GM23248 (cell line): Measurements from ENCODE around the gene TTC17.

Source experiments
- EZH2 ChIP-seq: fragments of 200-600 bp; sonication (generic); IDR thresholded peaks from 2 replicates; pipeline ENCODE4 v1.6.1; 2018; ENCODE audit warnings: antibody characterized with exemption, mild to moderate bottlenecking; ENCODE audit not compliant: insufficient read depth, poor library complexity, severe bottlenecking
- EZH2phosphoT487 ChIP-seq: fragments of 200-600 bp; sonication (generic); IDR thresholded peaks from 2 replicates; pipeline ENCODE4 v1.6.1; 2018; ENCODE audit warnings: antibody characterized with exemption, moderate library complexity, mild to moderate bottlenecking, low read depth; ENCODE audit not compliant: insufficient read depth

- TF ChIP-seq EZH2phosphoT487 (no peak), EZH2 (no peak)
These were observed 59.5 kb downstream of the TTC17 start for GRCh38 chr11:43418197-43418596.
